ENCODE data around the gene TMEM217.

TMEM217 gene

GRCh38 chr6:37168811-37169495 is 89.0 kb downstream of the TMEM217 start:
- DNase-seq, result peak; percentile 79

GRCh38 chr6:37168163-37168758 is 89.7 kb downstream of the TMEM217 start:
- peak; percentile 20 for DNase-seq

GRCh38 chr6:37162740-37163139 is 95.2 kb downstream of the TMEM217 start:
- no peak for DNase-seq
